GM18517 (cell line): ENCODE data around the gene GCNA.
"Not testable (repeated sequence)": the region's sequence is repeated elsewhere in the genome, so short reads cannot be mapped to it uniquely, and the experiment has no call there.

Experiments
- ATAC-seq: cut with Tn5 transposase; IDR thresholded peaks from one replicate; pipeline ENCODE4 v1.9.1; 2021; ENCODE audit warnings: mild to moderate bottlenecking, moderate library complexity; ENCODE audit not compliant: unreplicated experiment

Gene GCNA

GRCh38 chrX:71637253-71637618 is 59.0 kb downstream of the GCNA start:
- peak; percentile 35 for ATAC-seq

DNA sequence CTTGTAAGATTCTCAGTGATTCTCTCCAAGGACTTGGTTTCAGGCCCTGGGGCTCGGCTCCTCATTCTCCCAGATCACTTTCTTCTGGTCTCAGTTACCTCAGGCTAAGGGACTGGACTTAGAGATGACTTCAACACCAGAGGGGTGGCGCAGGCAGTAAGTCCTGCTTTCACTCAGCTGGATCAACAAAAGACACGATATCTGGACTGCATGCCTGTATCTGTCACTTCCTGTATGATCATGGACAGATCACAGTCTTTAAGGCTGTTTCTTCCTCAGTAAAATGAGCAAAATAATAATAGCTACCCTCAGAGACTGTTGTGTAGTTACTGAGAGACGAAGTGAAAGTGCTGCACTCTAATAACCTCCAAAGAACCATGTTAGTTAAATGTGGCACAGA is 59.6 kb downstream of the GCNA start:
- ATAC-seq = peak; percentile 57

DNA sequence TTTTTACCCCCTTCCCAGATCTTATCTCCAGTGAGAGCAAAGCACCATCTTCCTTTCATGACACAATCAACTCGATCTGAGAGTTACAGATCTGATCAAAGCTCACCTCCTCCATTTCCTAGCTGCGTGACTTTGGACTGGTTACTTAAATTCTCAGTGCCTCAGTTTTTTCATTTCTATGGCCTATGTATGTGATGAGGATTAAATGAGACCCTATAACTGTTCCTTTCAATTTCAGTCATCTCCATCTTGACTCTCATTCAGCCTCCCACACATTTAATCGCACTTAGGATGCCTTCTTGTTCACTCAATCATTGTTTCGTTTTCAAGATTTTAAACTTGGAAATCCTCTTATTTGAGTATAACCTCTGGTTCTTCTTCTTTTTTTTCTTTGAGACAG is 60.2 kb downstream of the GCNA start:
- ATAC-seq = no peak

DNA sequence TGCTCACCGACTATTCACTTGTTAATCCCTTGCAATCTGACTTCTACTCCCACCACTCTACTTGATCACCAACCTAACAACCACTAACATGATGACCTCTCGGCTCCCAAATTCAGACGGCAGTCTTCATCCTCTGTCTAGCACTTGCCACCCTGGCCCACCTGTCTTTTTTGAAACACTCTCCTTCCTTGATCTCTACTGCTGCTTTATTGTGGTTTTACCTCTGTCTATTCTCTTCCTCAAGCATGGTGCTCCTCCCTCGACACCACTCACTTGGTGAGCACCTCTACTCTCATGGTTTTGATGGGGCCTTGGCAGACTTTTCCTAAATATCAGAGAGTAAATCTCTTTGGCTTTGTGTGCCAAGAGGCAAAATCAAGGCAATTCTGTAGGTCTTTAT is 61.8 kb downstream of the GCNA start:
- ATAC-seq = no peak

GRCh38 chrX:71644406-71644805 is 66.2 kb downstream of the GCNA start:
- ATAC-seq = not testable (repeated sequence)

GRCh38 chrX:71650333-71650969 is 72.2 kb downstream of the GCNA start:
- ATAC-seq = peak; percentile 78

- ATAC-seq = no peak
These were observed 74.2 kb downstream of the GCNA start for GRCh38 chrX:71652405-71652804.

GRCh38 chrX:71653344-71653743 is 75.1 kb downstream of the GCNA start:
- ATAC-seq = no peak

GRCh38 chrX:71657267-71657666 is 79.0 kb downstream of the GCNA start:
- ATAC-seq = no peak

GRCh38 chrX:71659342-71659741 is 81.1 kb downstream of the GCNA start:
- ATAC-seq = no peak

- ATAC-seq = no peak
These were observed 81.7 kb downstream of the GCNA start for GRCh38 chrX:71659959-71660358.

GRCh38 chrX:71660562-71661416 is 82.6 kb downstream of the GCNA start:
- ATAC-seq = no peak

DNA sequence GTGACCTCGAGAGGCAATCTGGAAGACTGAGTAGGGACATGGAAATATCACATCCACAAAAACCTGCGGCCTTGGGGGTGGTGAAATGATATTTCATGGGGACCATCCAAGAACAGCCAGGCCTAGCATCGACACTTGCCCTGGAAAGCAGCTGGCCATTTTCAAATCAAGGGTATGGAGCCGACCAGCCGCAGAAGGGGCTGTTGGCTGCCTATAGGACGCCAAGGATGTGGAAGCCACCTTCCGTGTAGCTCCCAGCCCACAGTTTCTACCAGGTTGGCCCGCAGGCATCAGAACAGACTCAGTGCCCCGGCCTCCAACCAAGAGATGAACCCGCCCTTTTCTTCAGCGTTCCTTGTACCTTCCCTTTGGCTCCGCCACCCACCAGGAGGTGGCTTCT is 83.7 kb downstream of the GCNA start:
- no peak for ATAC-seq

- not testable (repeated sequence) for ATAC-seq
These were observed 84.4 kb downstream of the GCNA start for GRCh38 chrX:71662654-71663053.
